ENCODE results near the gene BCL7A.

Gene BCL7A

DNA sequence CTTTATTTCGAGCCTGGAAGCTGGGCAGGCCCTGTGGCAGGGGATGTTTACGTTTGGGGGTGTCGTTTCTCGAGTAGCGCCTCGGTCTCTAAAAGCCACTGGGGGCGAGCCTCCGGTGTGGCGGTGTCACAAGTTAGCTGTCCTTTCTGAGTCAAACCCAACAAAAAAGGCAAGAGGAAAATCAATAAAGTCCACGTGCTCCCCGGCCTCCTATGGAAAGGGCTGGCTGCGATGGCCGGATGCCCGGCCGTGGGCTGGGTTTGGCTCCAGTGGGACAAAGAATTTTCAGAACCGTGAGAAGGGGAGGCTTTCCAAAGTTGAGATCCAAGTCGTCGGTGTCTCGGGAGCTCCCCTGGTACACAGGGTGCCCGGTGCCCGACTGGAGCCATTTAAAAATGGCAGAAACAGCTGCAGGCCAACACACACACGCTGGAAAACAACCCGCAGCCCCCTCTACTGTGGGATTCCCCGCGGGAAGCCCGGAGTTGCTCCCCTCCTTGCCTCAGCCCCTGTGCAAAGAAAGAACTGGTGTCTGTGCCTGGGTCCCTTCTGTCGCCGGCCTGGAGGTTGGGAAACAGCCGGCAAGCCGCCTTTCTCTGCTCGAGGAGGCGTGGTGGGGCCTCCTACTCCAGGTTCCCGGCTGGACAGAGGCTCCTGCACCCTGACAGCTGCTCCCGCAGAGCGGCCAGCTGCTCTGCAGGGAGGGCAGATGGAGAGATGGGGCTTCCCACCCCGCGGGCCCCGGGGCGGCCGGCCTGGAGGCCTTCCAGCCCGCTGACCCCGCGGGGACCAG is 1.9 kb downstream of the BCL7A start:
- ATAC-seq, result peak; percentile 70

DNA sequence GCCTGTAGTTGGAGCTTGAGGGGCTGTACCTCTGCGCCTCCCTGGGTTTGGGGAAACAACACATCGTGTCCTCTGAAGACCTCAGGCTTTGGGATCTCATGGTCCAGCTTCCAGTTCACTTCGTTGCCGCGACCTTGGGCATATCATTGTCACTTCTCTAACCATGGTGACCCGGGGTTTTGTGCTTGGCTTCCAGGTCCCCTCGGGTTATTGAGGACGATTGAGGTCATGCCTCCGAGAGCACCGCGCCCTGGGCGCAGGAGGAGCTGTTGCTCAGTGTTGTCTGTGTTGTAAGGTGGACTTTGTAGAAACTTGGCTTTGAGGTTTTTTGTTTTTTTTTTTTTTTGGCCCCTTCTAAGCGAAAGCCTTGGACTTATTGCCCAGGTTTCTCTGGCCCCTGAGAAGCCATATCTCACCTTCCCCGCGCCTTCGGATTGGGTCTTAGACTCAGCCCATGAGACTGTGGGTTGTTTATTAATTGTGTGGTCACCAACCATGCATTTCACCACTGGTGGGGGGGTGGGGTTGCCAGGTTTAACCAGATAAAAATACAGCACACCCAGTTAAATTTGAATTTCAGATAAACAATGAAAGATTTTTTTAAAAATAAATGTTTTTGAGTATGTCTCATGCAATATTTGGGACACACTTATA is 2.6 kb downstream of the BCL7A start:
- ATAC-seq, result no peak; the same call in 2 of the 3 replicates
- TF ChIP-seq OSR1 (CRISPR knock-in tag; IDR thresholded peaks at IDR 0.05), result no peak
- no peak for TF ChIP-seq TSHZ2 (CRISPR knock-in tag; IDR thresholded peaks at IDR 0.05)
- TF ChIP-seq ZFP30 (CRISPR knock-in tag; IDR thresholded peaks at IDR 0.05), result no peak
- TF ChIP-seq ESRRG (CRISPR knock-in tag; IDR thresholded peaks at IDR 0.05), result no peak
- TF ChIP-seq ZNF8 (CRISPR knock-in tag; IDR thresholded peaks at IDR 0.05), result no peak
- TF ChIP-seq ZNF565 (CRISPR knock-in tag; conservative IDR thresholded peaks at IDR 0.05; ENCODE audit: low read depth), result no peak

More for the DNA sequence above, 1.9 kb downstream of the BCL7A start:
- TF ChIP-seq PATZ1 (CRISPR knock-in tag; IDR thresholded peaks at IDR 0.05; ENCODE audit: borderline replicate concordance) (no peak), CSDC2 (CRISPR knock-in tag; IDR thresholded peaks at IDR 0.05) (no peak), CSRNP3 (CRISPR knock-in tag; IDR thresholded peaks at IDR 0.05) (no peak), OSR1 (CRISPR knock-in tag; IDR thresholded peaks at IDR 0.05) (no peak), TCF4 (CRISPR knock-in tag; IDR thresholded peaks at IDR 0.05; ENCODE audit: borderline replicate concordance) (no peak), TOX (CRISPR knock-in tag; IDR thresholded peaks at IDR 0.05; ENCODE audit: borderline replicate concordance) (no peak), SNAI2 (CRISPR knock-in tag; IDR thresholded peaks at IDR 0.05) (no peak), ARNTL (CRISPR knock-in tag; IDR thresholded peaks at IDR 0.05; ENCODE audit: borderline replicate concordance, low read depth) (no peak)

- no peak for ATAC-seq
- TF ChIP-seq ZFP3 (CRISPR knock-in tag; IDR thresholded peaks at IDR 0.05) (peak; percentile 96), ZNF8 (CRISPR knock-in tag; IDR thresholded peaks at IDR 0.05) (no peak)
These were observed 5.1 kb downstream of the BCL7A start for GRCh38 chr12:122026706-122027333.

DNA sequence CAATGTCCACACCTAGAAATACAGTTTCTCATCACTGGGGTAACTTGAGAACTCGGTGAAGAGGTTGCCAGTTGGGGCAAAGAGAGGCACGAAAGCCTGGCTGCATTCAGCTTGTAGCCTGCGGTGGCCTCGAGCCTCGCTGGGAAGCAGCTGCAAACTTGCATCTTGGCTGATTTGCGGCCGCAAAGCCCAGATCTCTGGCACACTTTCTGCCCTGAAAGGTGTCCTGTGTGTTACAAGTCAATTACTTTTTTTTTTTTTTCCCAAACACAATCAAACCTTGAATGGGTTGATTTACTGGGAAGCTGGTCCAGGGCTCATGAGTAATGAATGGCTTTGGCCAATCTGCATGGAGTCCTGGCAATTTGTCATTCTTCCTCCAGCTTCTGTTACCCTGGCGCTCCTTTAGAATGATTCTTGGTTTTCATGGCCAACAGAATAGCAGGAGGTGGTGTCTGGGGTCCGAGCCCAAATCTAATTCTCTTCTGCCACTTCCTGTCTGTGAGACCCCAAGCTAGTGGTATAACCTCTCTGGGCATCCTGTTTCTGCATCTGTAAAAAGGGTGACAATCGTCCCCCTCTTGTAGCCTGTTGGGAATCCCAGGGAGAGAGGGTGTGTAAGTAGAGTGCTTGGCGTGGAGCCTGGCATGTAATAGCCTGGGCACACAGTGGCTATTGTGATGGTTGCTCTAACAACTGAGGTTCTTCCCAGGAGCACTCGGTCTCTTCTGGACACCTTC is 6.7 kb downstream of the BCL7A start:
- no peak for ATAC-seq
- TF ChIP-seq CREB5 (CRISPR knock-in tag; IDR thresholded peaks at IDR 0.05; ENCODE audit: low read depth), result no peak
- TF ChIP-seq ZNF70 (CRISPR knock-in tag; IDR thresholded peaks at IDR 0.05), result no peak
- TF ChIP-seq PPARA (CRISPR knock-in tag; IDR thresholded peaks at IDR 0.05; ENCODE audit: borderline replicate concordance), result no peak
- no peak for TF ChIP-seq ZNF565 (CRISPR knock-in tag; conservative IDR thresholded peaks at IDR 0.05; ENCODE audit: low read depth)
- TF ChIP-seq SNAI2 (CRISPR knock-in tag; IDR thresholded peaks at IDR 0.05), result no peak
- TF ChIP-seq ISL1 (CRISPR knock-in tag; IDR thresholded peaks at IDR 0.05), result no peak
- no peak for TF ChIP-seq ZNF8 (CRISPR knock-in tag; IDR thresholded peaks at IDR 0.05)
- TF ChIP-seq TOX (CRISPR knock-in tag; IDR thresholded peaks at IDR 0.05; ENCODE audit: borderline replicate concordance), result no peak
- no peak for TF ChIP-seq ZFP30 (CRISPR knock-in tag; IDR thresholded peaks at IDR 0.05)
- no peak for TF ChIP-seq ARNTL (CRISPR knock-in tag; IDR thresholded peaks at IDR 0.05; ENCODE audit: borderline replicate concordance, low read depth)
- no peak for TF ChIP-seq ZFP3 (CRISPR knock-in tag; IDR thresholded peaks at IDR 0.05)
- TF ChIP-seq GLIS3 (CRISPR knock-in tag; IDR thresholded peaks at IDR 0.05), result no peak
- no peak for TF ChIP-seq BACH2 (CRISPR knock-in tag; IDR thresholded peaks at IDR 0.05; ENCODE audit: borderline replicate concordance)
- no peak for TF ChIP-seq OSR1 (CRISPR knock-in tag; IDR thresholded peaks at IDR 0.05)
- TF ChIP-seq, protein P1, sequence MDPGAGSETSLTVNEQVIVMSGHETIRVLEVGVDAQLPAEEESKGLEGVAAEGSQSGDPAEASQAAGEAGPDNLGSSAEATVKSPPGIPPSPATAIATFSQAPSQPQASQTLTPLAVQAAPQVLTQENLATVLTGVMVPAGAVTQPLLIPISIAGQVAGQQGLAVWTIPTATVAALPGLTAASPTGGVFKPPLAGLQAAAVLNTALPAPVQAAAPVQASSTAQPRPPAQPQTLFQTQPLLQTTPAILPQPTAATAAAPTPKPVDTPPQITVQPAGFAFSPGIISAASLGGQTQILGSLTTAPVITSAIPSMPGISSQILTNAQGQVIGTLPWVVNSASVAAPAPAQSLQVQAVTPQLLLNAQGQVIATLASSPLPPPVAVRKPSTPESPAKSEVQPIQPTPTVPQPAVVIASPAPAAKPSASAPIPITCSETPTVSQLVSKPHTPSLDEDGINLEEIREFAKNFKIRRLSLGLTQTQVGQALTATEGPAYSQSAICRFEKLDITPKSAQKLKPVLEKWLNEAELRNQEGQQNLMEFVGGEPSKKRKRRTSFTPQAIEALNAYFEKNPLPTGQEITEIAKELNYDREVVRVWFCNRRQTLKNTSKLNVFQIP (CRISPR knock-in tag; IDR thresholded peaks at IDR 0.05; ENCODE audit: borderline replicate concordance, low read depth), result no peak
- no peak for TF ChIP-seq RARB (CRISPR knock-in tag; IDR thresholded peaks at IDR 0.05)
